Neuronal stem cell (in vitro differentiated cells): Measurements from ENCODE around the gene IP6K1.

ENCODE experiments used
- DNase-seq: peaks from one replicate; pipeline ENCODE4 v3.0.0-alpha.2; 2013; ENCODE audit warnings: low spot score
- H2AFZ ChIP-seq: one replicate; pipeline ENCODE4 v1.6.1; 2013; ENCODE audit warnings: mild to moderate bottlenecking, low read length, inconsistent platforms
- H2AK5ac ChIP-seq: 2 replicates; pipeline ENCODE4 v1.6.1; 2013; ENCODE audit warnings: low read depth, mild to moderate bottlenecking, inconsistent platforms, low read length, moderate library complexity, mixed read lengths
- H2BK120ac ChIP-seq: 2 replicates; pipeline ENCODE4 v1.6.1; 2013; ENCODE audit warnings: low read depth, mild to moderate bottlenecking, inconsistent platforms, low read length, moderate library complexity, mixed read lengths
- H2BK12ac ChIP-seq: one replicate; pipeline ENCODE4 v1.6.1; 2013; ENCODE audit warnings: low read length, inconsistent platforms
- H2BK15ac ChIP-seq: 2 replicates; pipeline ENCODE4 v1.6.1; 2013; ENCODE audit warnings: mild to moderate bottlenecking, low read length, inconsistent platforms, mixed read lengths
- H2BK5ac ChIP-seq: one replicate; pipeline ENCODE4 v1.6.1; 2013; ENCODE audit warnings: inconsistent platforms, mild to moderate bottlenecking, low read length, moderate library complexity
- H3K14ac ChIP-seq: one replicate; pipeline ENCODE4 v1.6.1; 2013; ENCODE audit warnings: low read length, inconsistent platforms
- H3K18ac ChIP-seq: 2 replicates; pipeline ENCODE4 v1.6.1; 2013; ENCODE audit warnings: low read length, inconsistent platforms
- H3K23ac ChIP-seq: 2 replicates; pipeline ENCODE4 v1.6.1; 2013; ENCODE audit warnings: low read depth, mild to moderate bottlenecking, mixed read lengths, low read length, inconsistent platforms; ENCODE audit not compliant: poor library complexity
- H3K27ac ChIP-seq: replicated peaks from 3 replicates; pipeline ENCODE4 v1.5.1; 2013; ENCODE audit warnings: low read length, inconsistent platforms
- H3K27me3 ChIP-seq, 3 experiments: 2 replicates each; pipeline ENCODE4 v1.6.1; 2013; ENCODE audit warnings: low read length in 3 of 3, mild to moderate bottlenecking in 2 of 3, inconsistent platforms in 1 of 3, low read depth in 1 of 3, mixed read lengths in 1 of 3, moderate library complexity in 1 of 3; ENCODE audit not compliant: control insufficient read depth in 3 of 3, insufficient read depth in 3 of 3
- H3K36me3 ChIP-seq, 2 donors: replicated peaks in 1 of 2; 2 replicates each; pipeline ENCODE4 v1.6.1; 2013; ENCODE audit warnings: low read length in 2 of 2; ENCODE audit not compliant: control insufficient read depth in 2 of 2, insufficient read depth in 2 of 2
- H3K4ac ChIP-seq: 2 replicates; pipeline ENCODE4 v1.6.1; 2013; ENCODE audit warnings: inconsistent platforms, mild to moderate bottlenecking, low read length, moderate library complexity
- H3K4me1 ChIP-seq, 2 donors: 1 replicate in 1 of 2; 2 replicates in 1 of 2; pipeline ENCODE4 v1.6.1; 2013; ENCODE audit warnings: low read length in 2 of 2, low read depth in 1 of 2; ENCODE audit not compliant: control insufficient read depth in 2 of 2, insufficient read depth in 1 of 2
- H3K4me2 ChIP-seq: one replicate; pipeline ENCODE4 v1.6.1; 2013; ENCODE audit warnings: mild to moderate bottlenecking, low read length, inconsistent platforms; ENCODE audit not compliant: insufficient read depth, poor library complexity, severe bottlenecking
- H3K4me3 ChIP-seq, 2 donors: 2 replicates each; pipeline ENCODE4 v1.5.1; 2013; ENCODE audit warnings: low read length in 2 of 2, mild to moderate bottlenecking in 2 of 2, inconsistent platforms in 1 of 2, moderate library complexity in 1 of 2
- H3K79me1 ChIP-seq: one replicate; pipeline ENCODE4 v1.6.1; 2013; ENCODE audit warnings: low read depth, mild to moderate bottlenecking, inconsistent platforms, low read length, moderate library complexity
- H3K9ac ChIP-seq: one replicate; pipeline ENCODE4 v1.6.1; 2013; ENCODE audit warnings: mild to moderate bottlenecking, low read depth, low read length, inconsistent platforms; ENCODE audit not compliant: poor library complexity
- H3K9me3 ChIP-seq, 2 donors: replicated peaks in 1 of 2; 2 replicates each; pipeline versions ENCODE3 to v1.6.1; 2013; ENCODE audit warnings: low read length in 2 of 2, mild to moderate bottlenecking in 2 of 2, inconsistent platforms in 1 of 2, low read depth in 1 of 2, mixed read lengths in 1 of 2, moderate library complexity in 1 of 2; ENCODE audit not compliant: control insufficient read depth in 2 of 2, insufficient read depth in 1 of 2
- H4K8ac ChIP-seq: one replicate; pipeline ENCODE4 v1.6.1; 2013; ENCODE audit warnings: low read depth, mild to moderate bottlenecking, inconsistent platforms, low read length, moderate library complexity
- H4K91ac ChIP-seq: one replicate; pipeline ENCODE4 v1.6.1; 2013; ENCODE audit warnings: low read length, low read depth, mild to moderate bottlenecking, inconsistent platforms; ENCODE audit not compliant: poor library complexity
- WGBS, 2 donors: extraction: QIAGEN DNeasy Blood & Tissue Kit; methylation state at CpG; one replicate each; pipeline ENCODE4 v1.1.7; 2013; ENCODE audit warnings: missing lambda C conversion rate in 2 of 2, mixed read lengths in 1 of 2; ENCODE audit not compliant: insufficient read length in 2 of 2, insufficient replicate concordance in 1 of 2; ENCODE audit errors: extremely low coverage in 2 of 2; 5-methylcytosine and 5-hydroxymethylcytosine counted together

The IP6K1 gene

GRCh38 chr3:49721896-49722781, 64.2 kb downstream of the IP6K1 start:
- H2AK5ac ChIP-seq, result peak overlapping the region; percentile 45
- peaks cover 14 to 16% of the 10 kb centered on the region in 2 donors for H3K4me1 ChIP-seq
- peak overlapping the region; percentile 21 for H3K14ac ChIP-seq
- H3K79me1 ChIP-seq, result peaks cover 29% of the 10 kb centered on the region
- DNase-seq, result no peak
- H3K4ac ChIP-seq, result no peak overlapping the region
- no peak overlapping the region for H3K27ac ChIP-seq
- no peak overlapping the region for H3K4me2 ChIP-seq
- H3K9ac ChIP-seq, result peak overlapping the region; percentile 44
- WGBS, 2 donors, result no CpG with 5 or more reads among the region's 26 CpGs
- H3K18ac ChIP-seq, result peak overlapping the region; percentile 28
- H2BK15ac ChIP-seq, result peak overlapping the region; percentile 26
- H3K27me3 ChIP-seq, result no peaks in the 10 kb centered on the region
- H3K9me3 ChIP-seq, result peaks cover 0 to 3% of the 10 kb centered on the region in 2 donors
- H3K36me3 ChIP-seq, result peaks cover 37 to 78% of the 10 kb centered on the region in 2 donors
- peak overlapping the region; percentile 73 for H2BK12ac ChIP-seq
- H3K23ac ChIP-seq, result peak overlapping the region; percentile 43
- peak overlapping the region; percentile 82 for H4K8ac ChIP-seq
- no peak overlapping the region for H2AFZ ChIP-seq
- peak overlapping the region; percentile 27 to 80 for H3K4me3 ChIP-seq
- peak overlapping the region; percentile 66 for H2BK5ac ChIP-seq
- H4K91ac ChIP-seq, result no peak overlapping the region
- no peak overlapping the region for H2BK120ac ChIP-seq

GRCh38 chr3:49721596-49721895, 64.8 kb downstream of the IP6K1 start:
- no peak overlapping the region for H2AFZ ChIP-seq
- H3K4me1 ChIP-seq, result peaks cover 14 to 16% of the 10 kb centered on the region in 2 donors
- H3K27ac ChIP-seq, result no peak overlapping the region
- H2BK12ac ChIP-seq, result no peak overlapping the region
- peaks cover 26% of the 10 kb centered on the region for H3K79me1 ChIP-seq
- H2BK120ac ChIP-seq, result no peak overlapping the region
- no peak overlapping the region for H2BK15ac ChIP-seq
- peaks cover 34 to 78% of the 10 kb centered on the region in 2 donors for H3K36me3 ChIP-seq
- H3K14ac ChIP-seq, result no peak overlapping the region
- H3K9ac ChIP-seq, result no peak overlapping the region
- H3K4ac ChIP-seq, result no peak overlapping the region
- H3K9me3 ChIP-seq, result peaks cover 0 to 3% of the 10 kb centered on the region in 2 donors
- no peak overlapping the region for H4K91ac ChIP-seq
- H4K8ac ChIP-seq, result no peak overlapping the region
- H3K23ac ChIP-seq, result no peak overlapping the region
- H3K4me2 ChIP-seq, result no peak overlapping the region
- no peaks in the 10 kb centered on the region for H3K27me3 ChIP-seq
- H3K4me3 ChIP-seq, result no peak overlapping the region
- H2AK5ac ChIP-seq, result no peak overlapping the region
- H2BK5ac ChIP-seq, result peak overlapping the region; percentile 66
- WGBS, 2 donors, result no CpG with 5 or more reads among the region's 9 CpGs
- DNase-seq, result no peak
- H3K18ac ChIP-seq, result no peak overlapping the region

- Histone ChIP-seq H4K8ac (no peak overlapping the region), H2BK15ac (no peak overlapping the region), H3K4me1 (peaks cover 14 to 16% of the 10 kb centered on the region in 2 donors), H3K14ac (no peak overlapping the region), H3K79me1 (peaks cover 26% of the 10 kb centered on the region), H3K18ac (no peak overlapping the region), H2BK5ac (no peak overlapping the region), H4K91ac (no peak overlapping the region), H3K27ac (no peak overlapping the region), H2BK120ac (no peak overlapping the region), H3K23ac (no peak overlapping the region), H2AK5ac (no peak overlapping the region), H3K4ac (no peak overlapping the region), H3K9ac (no peak overlapping the region), H3K9me3 (peaks cover 0 to 3% of the 10 kb centered on the region in 2 donors), H2AFZ (no peak overlapping the region), H3K4me3 (peak overlapping the region in 1 of 2 donors; percentile 31), H3K27me3 (no peaks in the 10 kb centered on the region), H3K4me2 (no peak overlapping the region), H3K36me3 (peaks cover 33 to 78% of the 10 kb centered on the region in 2 donors), H2BK12ac (no peak overlapping the region)
- WGBS, 2 donors, result no CpG with 5 or more reads among the region's 4 CpGs
- DNase-seq, result no peak
These were observed 65.3 kb downstream of the IP6K1 start for GRCh38 chr3:49720855-49721595.
